HAP-1 (cell line): ENCODE measurements around the gene ACTR8.

Source experiments
- DNase-seq, 2 experiments: peaks; one replicate each; pipeline ENCODE4 v3.0.0-alpha.2; 2016 to 2020; ENCODE audit warnings: low spot score in 2 of 2
- H3K27me3 ChIP-seq: fragments of 250-450 bp; sonication (Bioruptor Pico); 2 replicates; pipeline ENCODE4 v1.5.1; 2020; ENCODE audit warnings: low read depth, mild to moderate bottlenecking, moderate library complexity
- H3K36me3 ChIP-seq: fragments of 250-450 bp; sonication (Bioruptor Pico); replicated peaks from 2 replicates; pipeline ENCODE4 v1.5.1; 2020; ENCODE audit warnings: mild to moderate bottlenecking
- H3K4me1 ChIP-seq: fragments of 250-450 bp; sonication (Bioruptor Pico); 2 replicates; pipeline ENCODE4 v1.5.1; 2020; ENCODE audit warnings: mild to moderate bottlenecking
- H3K4me3 ChIP-seq: fragments of 250-450 bp; sonication (Bioruptor Pico); 2 replicates; pipeline ENCODE4 v1.5.1; 2020; ENCODE audit warnings: mild to moderate bottlenecking, moderate library complexity
- H3K9me3 ChIP-seq: fragments of 250-450 bp; sonication (Bioruptor Pico); 2 replicates; pipeline ENCODE4 v1.5.1; 2020; ENCODE audit warnings: mild to moderate bottlenecking, moderate library complexity
- in situ Hi-C: fragments of 300-500 bp; cut with MboI; formaldehyde crosslinking; loops from 3 replicates; pipeline ENCODE4 v1.14.3; 2020; ENCODE audit warnings: low sequenced_read_pairs, inconsistent platforms, mixed read lengths

ACTR8 gene

GRCh38 chr3:53834429-53835095 lies 47.4 kb downstream of the ACTR8 start:
- no peak for DNase-seq
- Histone ChIP-seq H3K4me1 (no peaks in the 10 kb centered on the region), H3K36me3 (peaks cover 12% of the 10 kb centered on the region), H3K9me3 (no peaks in the 10 kb centered on the region), H3K27me3 (no peaks in the 10 kb centered on the region), H3K4me3 (no peak overlapping the region)
- in situ Hi-C loops: no loop called here

DNA sequence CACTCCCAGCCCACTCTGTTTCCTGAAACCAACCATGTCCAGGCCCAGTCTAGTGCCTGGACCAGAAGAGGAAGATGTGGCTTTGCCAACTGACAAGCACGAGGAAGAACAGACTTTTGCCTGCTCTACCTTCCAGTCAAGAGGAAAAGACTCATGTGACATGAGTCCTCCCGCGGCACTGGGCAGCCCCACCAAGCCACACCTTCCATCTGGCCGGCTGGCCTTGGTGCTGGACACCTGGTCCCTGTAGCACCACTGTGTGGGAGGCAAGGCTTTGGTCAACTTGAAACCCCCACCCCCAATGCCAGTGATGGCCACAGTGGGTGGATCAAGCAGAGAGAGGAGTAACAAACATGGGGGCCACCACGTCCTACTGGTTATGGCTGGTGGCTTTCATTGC lies 48.3 kb downstream of the ACTR8 start:
- Histone ChIP-seq H3K4me1 (no peaks in the 10 kb centered on the region), H3K27me3 (no peaks in the 10 kb centered on the region), H3K4me3 (no peak overlapping the region), H3K9me3 (no peaks in the 10 kb centered on the region), H3K36me3 (peaks cover 4% of the 10 kb centered on the region)
- in situ Hi-C loops: no loop called here
- no peak for DNase-seq

- no peak for DNase-seq
- in situ Hi-C loops: no loop called here
- no peaks in the 10 kb centered on the region for H3K4me1 ChIP-seq
- H3K4me3 ChIP-seq: no peak overlapping the region
- H3K36me3 ChIP-seq: 0 out of 2 replicates have a peak, but pooled peaks cover 2% of the 10 kb centered on the region
- no peaks in the 10 kb centered on the region for H3K27me3 ChIP-seq
- no peaks in the 10 kb centered on the region for H3K9me3 ChIP-seq
Observed at GRCh38 chr3:53833053-53833645, 48.8 kb downstream of the ACTR8 start.

GRCh38 chr3:53830944-53831343 lies 51.0 kb downstream of the ACTR8 start:
- in situ Hi-C loops: no loop called here
- H3K9me3 ChIP-seq: no peaks in the 10 kb centered on the region
- no peaks in the 10 kb centered on the region for H3K4me1 ChIP-seq

DNA sequence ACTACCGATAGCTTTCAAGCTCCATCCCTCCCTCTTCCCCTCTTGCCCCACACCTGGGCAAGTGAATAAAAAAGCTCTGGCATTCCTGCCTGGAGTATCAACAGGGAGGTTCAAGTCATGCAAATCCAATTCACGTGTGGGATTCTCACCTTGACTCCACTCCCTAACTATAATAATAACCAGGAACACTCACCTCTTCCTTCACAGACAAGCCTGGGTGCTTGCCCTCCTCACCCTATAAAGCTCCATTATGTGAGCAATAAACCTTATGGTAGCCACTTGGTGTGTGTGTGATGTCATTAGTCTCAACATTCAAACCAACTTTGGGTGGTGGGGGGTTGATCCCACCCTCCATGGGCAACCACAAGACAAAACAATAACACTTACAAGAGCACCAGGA lies 52.3 kb downstream of the ACTR8 start:
- Histone ChIP-seq H3K4me1 (no peaks in the 10 kb centered on the region), H3K4me3 (no peak overlapping the region), H3K9me3 (no peaks in the 10 kb centered on the region), H3K36me3 (no peaks in the 10 kb centered on the region), H3K27me3 (no peaks in the 10 kb centered on the region)
- no peak for DNase-seq
- in situ Hi-C loops: no loop called here

More at GRCh38 chr3:53830944-53831343, 51.0 kb downstream of the ACTR8 start:
- Histone ChIP-seq H3K36me3 (no peaks in the 10 kb centered on the region), H3K4me3 (no peak overlapping the region), H3K27me3 (no peaks in the 10 kb centered on the region)
- DNase-seq: no peak

DNA sequence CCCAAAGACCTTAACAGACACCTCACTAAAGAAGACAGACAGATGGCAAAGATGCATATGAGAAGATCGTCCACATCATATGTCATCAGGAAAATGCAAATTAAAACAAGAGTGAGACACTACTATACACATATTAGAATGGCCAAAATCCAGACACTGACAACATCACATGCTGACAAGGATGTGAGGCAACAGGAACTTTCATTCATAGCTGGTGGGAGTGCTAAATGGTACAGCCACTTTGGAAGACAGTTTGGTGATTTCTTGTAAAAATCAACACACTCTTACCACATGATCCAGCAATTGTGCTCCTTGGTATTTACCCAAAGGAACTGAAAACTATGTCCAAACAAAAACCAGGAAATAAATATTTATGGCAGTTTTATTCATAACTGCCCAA lies 53.4 kb downstream of the ACTR8 start:
- no peaks in the 10 kb centered on the region for H3K9me3 ChIP-seq
- H3K4me3 ChIP-seq: no peak overlapping the region
- DNase-seq: no peak
- in situ Hi-C loops: no loop called here
- H3K4me1 ChIP-seq: no peaks in the 10 kb centered on the region
- no peaks in the 10 kb centered on the region for H3K27me3 ChIP-seq
- no peaks in the 10 kb centered on the region; the same call in 1 of the 2 replicates for H3K36me3 ChIP-seq

GRCh38 chr3:53826048-53826447 lies 55.9 kb downstream of the ACTR8 start:
- in situ Hi-C loops: no loop called here
- Histone ChIP-seq H3K9me3 (no peaks in the 10 kb centered on the region), H3K4me1 (no peaks in the 10 kb centered on the region), H3K36me3 (no peaks in the 10 kb centered on the region; the same call in none of the 2 replicates), H3K4me3 (no peak overlapping the region), H3K27me3 (no peaks in the 10 kb centered on the region)
- no peak for DNase-seq

DNA sequence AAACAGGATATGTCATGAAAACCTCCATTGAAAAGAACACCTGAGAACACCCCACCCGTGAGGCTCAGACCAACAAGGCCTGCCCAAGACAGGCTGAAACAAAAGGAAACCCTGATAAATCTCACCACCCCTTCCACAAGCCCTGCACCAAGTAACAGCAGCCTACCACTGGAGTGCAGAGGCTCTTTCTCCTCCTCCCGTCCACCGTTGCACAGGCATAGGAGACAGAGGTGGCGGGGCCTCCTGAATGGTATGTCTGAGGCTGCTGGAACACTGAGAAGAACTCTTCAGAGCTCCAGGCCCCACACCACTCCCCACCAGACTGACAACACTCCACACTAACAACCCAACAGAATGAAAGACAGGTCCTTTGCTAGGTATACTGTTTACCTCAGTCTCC lies 57.2 kb downstream of the ACTR8 start:
- H3K27me3 ChIP-seq: no peaks in the 10 kb centered on the region
- no peaks in the 10 kb centered on the region for H3K9me3 ChIP-seq
- DNase-seq: no peak
- H3K4me3 ChIP-seq: no peak overlapping the region
- no peaks in the 10 kb centered on the region for H3K4me1 ChIP-seq
- H3K36me3 ChIP-seq: peaks cover 5% of the 10 kb centered on the region
- in situ Hi-C loops: no loop called here

DNA sequence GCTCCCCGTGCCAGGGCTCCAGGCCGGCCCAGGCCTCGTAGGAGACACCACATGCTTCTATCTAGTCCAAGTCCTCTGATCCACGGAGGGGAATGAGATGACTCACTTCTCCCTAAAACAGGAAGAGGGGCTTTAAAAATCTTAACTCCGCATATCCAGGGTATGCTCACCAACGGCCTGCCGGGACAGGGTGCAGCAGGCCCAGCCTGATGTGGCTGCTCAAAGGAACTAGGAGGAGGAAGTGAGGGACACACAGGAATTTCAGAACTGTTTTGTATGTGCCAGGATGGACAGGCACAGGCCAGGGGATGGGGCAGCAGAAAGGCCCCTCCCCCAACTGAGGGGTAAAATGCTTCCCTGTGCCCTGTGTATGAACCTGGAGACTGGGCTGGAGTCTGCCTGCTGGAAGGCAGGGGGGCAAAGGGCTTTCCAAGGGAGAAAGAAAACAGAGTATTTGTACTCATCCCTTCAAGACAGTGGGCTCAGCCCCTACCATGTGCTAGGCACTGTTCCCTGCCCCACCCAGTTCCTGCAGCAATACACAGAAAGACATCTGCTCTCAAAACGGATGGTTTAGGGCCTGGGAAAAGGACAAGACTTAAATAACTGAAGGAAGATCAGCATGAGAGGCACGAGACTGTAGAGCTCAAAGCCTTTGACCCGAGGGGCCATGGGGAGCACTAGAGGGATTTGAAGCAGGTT lies 57.8 kb downstream of the ACTR8 start:
- no peaks in the 10 kb centered on the region for H3K4me1 ChIP-seq
- in situ Hi-C loops: no loop called here
- DNase-seq: no peak

GRCh38 chr3:53823026-53823955 lies 58.7 kb downstream of the ACTR8 start:
- H3K4me3 ChIP-seq: no peak overlapping the region
- DNase-seq: no peak
- in situ Hi-C loops: no loop called here
- peaks cover 16% of the 10 kb centered on the region for H3K36me3 ChIP-seq
- no peaks in the 10 kb centered on the region for H3K27me3 ChIP-seq
- no peaks in the 10 kb centered on the region for H3K4me1 ChIP-seq
- H3K9me3 ChIP-seq: no peaks in the 10 kb centered on the region

More for the DNA sequence above, 57.8 kb downstream of the ACTR8 start:
- H3K36me3 ChIP-seq: peaks cover 12% of the 10 kb centered on the region
- no peaks in the 10 kb centered on the region for H3K27me3 ChIP-seq
- H3K9me3 ChIP-seq: no peaks in the 10 kb centered on the region
- no peak overlapping the region for H3K4me3 ChIP-seq

GRCh38 chr3:53822331-53822741 lies 59.6 kb downstream of the ACTR8 start:
- in situ Hi-C loops: no loop called here
- Histone ChIP-seq H3K36me3 (peaks cover 19% of the 10 kb centered on the region), H3K4me3 (no peak overlapping the region), H3K9me3 (no peaks in the 10 kb centered on the region), H3K4me1 (no peaks in the 10 kb centered on the region), H3K27me3 (no peaks in the 10 kb centered on the region)
- DNase-seq: no peak

GRCh38 chr3:53821631-53822121 lies 60.3 kb downstream of the ACTR8 start:
- no peak for DNase-seq
- Histone ChIP-seq H3K36me3 (peaks cover 19% of the 10 kb centered on the region), H3K4me3 (no peak overlapping the region), H3K27me3 (no peaks in the 10 kb centered on the region), H3K4me1 (no peaks in the 10 kb centered on the region), H3K9me3 (no peaks in the 10 kb centered on the region)
- in situ Hi-C loops: no loop called here

- H3K4me1 ChIP-seq: no peaks in the 10 kb centered on the region
- no peaks in the 10 kb centered on the region for H3K27me3 ChIP-seq
- peaks cover 19% of the 10 kb centered on the region for H3K36me3 ChIP-seq
- in situ Hi-C loops: no loop called here
- no peaks in the 10 kb centered on the region for H3K9me3 ChIP-seq
- H3K4me3 ChIP-seq: no peak overlapping the region
- DNase-seq: no peak
Observed at GRCh38 chr3:53820756-53821580, 61.0 kb downstream of the ACTR8 start.
